GM11168 (cell line): ENCODE data around the gene DIRAS1.
"Not testable (repeated sequence)": the region's sequence is repeated elsewhere in the genome, so short reads cannot be mapped to it uniquely, and the experiment has no call there.

Experiments
- in situ Hi-C: fragments of 300-500 bp; cut with MboI; formaldehyde crosslinking; loops from one replicate; pipeline ENCODE4 v1.12.0; 2022; ENCODE audit warnings: low sequenced_read_pairs; ENCODE audit not compliant: unreplicated experiment

DIRAS1 gene

GRCh38 chr19:2690856-2691255 is 30.3 kb downstream of the DIRAS1 start:
- in situ Hi-C loops = no loop called here

- in situ Hi-C loops = no loop called here
Observed at GRCh38 chr19:2686360-2686759, 34.8 kb downstream of the DIRAS1 start.

- in situ Hi-C loops = no loop called here
Observed at GRCh38 chr19:2685204-2685704, 35.9 kb downstream of the DIRAS1 start.

- in situ Hi-C loops = no loop called here
Observed at GRCh38 chr19:2683430-2684003, 37.7 kb downstream of the DIRAS1 start.

GRCh38 chr19:2680808-2681207 is 40.4 kb downstream of the DIRAS1 start:
- in situ Hi-C loops = no loop called here

GRCh38 chr19:2679439-2679838 is 41.7 kb downstream of the DIRAS1 start:
- in situ Hi-C loops = no loop called here

- in situ Hi-C loops = not testable (repeated sequence)
Observed at GRCh38 chr19:2678948-2679347, 42.2 kb downstream of the DIRAS1 start.

- in situ Hi-C loops = no loop called here
Observed at GRCh38 chr19:2678044-2678671, 43.0 kb downstream of the DIRAS1 start.

- in situ Hi-C loops = no loop called here
Observed at GRCh38 chr19:2676823-2677222, 44.3 kb downstream of the DIRAS1 start.

- in situ Hi-C loops = no loop called here
Observed at GRCh38 chr19:2675892-2676291, 45.3 kb downstream of the DIRAS1 start.

- in situ Hi-C loops = no loop called here
Observed at GRCh38 chr19:2670217-2670616, 51.0 kb downstream of the DIRAS1 start.

GRCh38 chr19:2668175-2668763 is 52.9 kb downstream of the DIRAS1 start:
- in situ Hi-C loops = no loop called here

- in situ Hi-C loops = not testable (repeated sequence)
Observed at GRCh38 chr19:2667349-2667748, 53.8 kb downstream of the DIRAS1 start.

GRCh38 chr19:2666344-2666994 is 54.7 kb downstream of the DIRAS1 start:
- in situ Hi-C loops = no loop called here

- in situ Hi-C loops = no loop called here
Observed at GRCh38 chr19:2665103-2665502, 56.1 kb downstream of the DIRAS1 start.
